ENCODE results near the gene ITGB3.

Gene ITGB3

GRCh38 chr17:47287639-47288038, 34.0 kb downstream of the ITGB3 start:
- H3K4me3 ChIP-seq (ENCODE audit: low read length in 2 of 2): no peak overlapping the region

GRCh38 chr17:47288531-47289116, 35.0 kb downstream of the ITGB3 start:
- no peaks in the 10 kb centered on the region for H3K4me1 ChIP-seq (ENCODE audit: control insufficient read depth in 2 of 2, insufficient read depth in 1 of 2, low read depth in 1 of 2, low read length in 2 of 2)
- H3K27me3 ChIP-seq (ENCODE audit: control insufficient read depth in 3 of 3, insufficient read depth in 3 of 3, low read depth in 1 of 3, low read length in 3 of 3): no peaks in the 10 kb centered on the region
- no peak overlapping the region for H2AK5ac ChIP-seq (ENCODE audit: low read depth, low read length)
- H2BK5ac ChIP-seq (ENCODE audit: low read length): no peak overlapping the region
- no peak overlapping the region for H3K23ac ChIP-seq (ENCODE audit: low read depth, low read length, poor library complexity)
- H2BK120ac ChIP-seq (ENCODE audit: low read depth, low read length): no peak overlapping the region
- H3K4ac ChIP-seq (ENCODE audit: low read length): no peak overlapping the region
- H3K36me3 ChIP-seq (replicated peaks in 1 of 2; ENCODE audit: control insufficient read depth in 2 of 2, insufficient read depth in 2 of 2, low read length in 2 of 2): no peaks in the 10 kb centered on the region
- no peak overlapping the region for H4K8ac ChIP-seq (ENCODE audit: low read depth, low read length)
- no peak overlapping the region for H2BK12ac ChIP-seq (ENCODE audit: low read length)
- no peak overlapping the region for H3K4me3 ChIP-seq (ENCODE audit: low read length in 2 of 2)
- H3K14ac ChIP-seq (ENCODE audit: low read length): no peak overlapping the region
- H3K9ac ChIP-seq (ENCODE audit: low read depth, low read length, poor library complexity): no peak overlapping the region
- no peak overlapping the region for H2BK15ac ChIP-seq (ENCODE audit: low read length)
- H2AFZ ChIP-seq (ENCODE audit: low read length): no peak overlapping the region
- H3K79me1 ChIP-seq (ENCODE audit: low read depth, low read length): no peaks in the 10 kb centered on the region
- no peaks in the 10 kb centered on the region for H3K9me3 ChIP-seq (replicated peaks in 1 of 2; ENCODE audit: control insufficient read depth in 2 of 2, insufficient read depth in 1 of 2, low read depth in 1 of 2, low read length in 2 of 2)
- no peak overlapping the region for H3K4me2 ChIP-seq (ENCODE audit: insufficient read depth, low read length, poor library complexity, severe bottlenecking)
- H4K91ac ChIP-seq (ENCODE audit: low read depth, low read length, poor library complexity): no peak overlapping the region
- no peak overlapping the region for H3K18ac ChIP-seq (ENCODE audit: low read length)
- no CpG with 5 or more reads among the region's 6 CpGs for WGBS, 2 donors (ENCODE audit: extremely low coverage in 2 of 2, insufficient read length in 2 of 2, insufficient replicate concordance in 1 of 2)
- DNase-seq (ENCODE audit: low spot score): no peak
- no peak overlapping the region for H3K27ac ChIP-seq (replicated peaks; ENCODE audit: low read length)

More at GRCh38 chr17:47287639-47288038, 34.0 kb downstream of the ITGB3 start:
- no CpG with 5 or more reads among the region's 2 CpGs for WGBS, 2 donors (ENCODE audit: extremely low coverage in 2 of 2, insufficient read length in 2 of 2, insufficient replicate concordance in 1 of 2)
- no peak overlapping the region for H3K23ac ChIP-seq (ENCODE audit: low read depth, low read length, poor library complexity)
- H3K9me3 ChIP-seq (replicated peaks in 1 of 2; ENCODE audit: control insufficient read depth in 2 of 2, insufficient read depth in 1 of 2, low read depth in 1 of 2, low read length in 2 of 2): no peaks in the 10 kb centered on the region
- no peaks in the 10 kb centered on the region for H3K36me3 ChIP-seq (replicated peaks in 1 of 2; ENCODE audit: control insufficient read depth in 2 of 2, insufficient read depth in 2 of 2, low read length in 2 of 2)
- H3K4me1 ChIP-seq (ENCODE audit: control insufficient read depth in 2 of 2, insufficient read depth in 1 of 2, low read depth in 1 of 2, low read length in 2 of 2): no peaks in the 10 kb centered on the region
- no peak overlapping the region for H2BK12ac ChIP-seq (ENCODE audit: low read length)
- no peaks in the 10 kb centered on the region for H3K27me3 ChIP-seq (ENCODE audit: control insufficient read depth in 3 of 3, insufficient read depth in 3 of 3, low read depth in 1 of 3, low read length in 3 of 3)
- H3K79me1 ChIP-seq (ENCODE audit: low read depth, low read length): no peaks in the 10 kb centered on the region
- H2BK5ac ChIP-seq (ENCODE audit: low read length): no peak overlapping the region
- no peak overlapping the region for H4K8ac ChIP-seq (ENCODE audit: low read depth, low read length)
- H2AK5ac ChIP-seq (ENCODE audit: low read depth, low read length): no peak overlapping the region
- no peak overlapping the region for H3K18ac ChIP-seq (ENCODE audit: low read length)
- H2BK120ac ChIP-seq (ENCODE audit: low read depth, low read length): no peak overlapping the region
- no peak overlapping the region for H3K27ac ChIP-seq (replicated peaks; ENCODE audit: low read length)
- no peak overlapping the region for H3K9ac ChIP-seq (ENCODE audit: low read depth, low read length, poor library complexity)
- no peak overlapping the region for H3K4me2 ChIP-seq (ENCODE audit: insufficient read depth, low read length, poor library complexity, severe bottlenecking)
- H2BK15ac ChIP-seq (ENCODE audit: low read length): no peak overlapping the region
- no peak overlapping the region for H3K4ac ChIP-seq (ENCODE audit: low read length)
- H4K91ac ChIP-seq (ENCODE audit: low read depth, low read length, poor library complexity): no peak overlapping the region
- no peak for DNase-seq (ENCODE audit: low spot score)
- H3K14ac ChIP-seq (ENCODE audit: low read length): no peak overlapping the region
- H2AFZ ChIP-seq (ENCODE audit: low read length): no peak overlapping the region

GRCh38 chr17:47289302-47289701, 35.7 kb downstream of the ITGB3 start:
- Histone ChIP-seq H4K91ac (ENCODE audit: low read depth, low read length, poor library complexity) (no peak overlapping the region), H2AFZ (ENCODE audit: low read length) (no peak overlapping the region), H3K4me2 (ENCODE audit: insufficient read depth, low read length, poor library complexity, severe bottlenecking) (no peak overlapping the region), H3K14ac (ENCODE audit: low read length) (no peak overlapping the region), H2AK5ac (ENCODE audit: low read depth, low read length) (no peak overlapping the region), H2BK12ac (ENCODE audit: low read length) (no peak overlapping the region), H3K4me3 (ENCODE audit: low read length in 2 of 2) (no peak overlapping the region), H3K9me3 (replicated peaks in 1 of 2; ENCODE audit: control insufficient read depth in 2 of 2, insufficient read depth in 1 of 2, low read depth in 1 of 2, low read length in 2 of 2) (no peaks in the 10 kb centered on the region), H3K23ac (ENCODE audit: low read depth, low read length, poor library complexity) (no peak overlapping the region), H3K36me3 (replicated peaks in 1 of 2; ENCODE audit: control insufficient read depth in 2 of 2, insufficient read depth in 2 of 2, low read length in 2 of 2) (no peaks in the 10 kb centered on the region), H3K27me3 (ENCODE audit: control insufficient read depth in 3 of 3, insufficient read depth in 3 of 3, low read depth in 1 of 3, low read length in 3 of 3) (no peaks in the 10 kb centered on the region), H3K79me1 (ENCODE audit: low read depth, low read length) (no peaks in the 10 kb centered on the region), H2BK5ac (ENCODE audit: low read length) (no peak overlapping the region), H4K8ac (ENCODE audit: low read depth, low read length) (no peak overlapping the region), H3K27ac (replicated peaks; ENCODE audit: low read length) (no peak overlapping the region), H2BK120ac (ENCODE audit: low read depth, low read length) (no peak overlapping the region), H2BK15ac (ENCODE audit: low read length) (no peak overlapping the region), H3K4me1 (ENCODE audit: control insufficient read depth in 2 of 2, insufficient read depth in 1 of 2, low read depth in 1 of 2, low read length in 2 of 2) (peaks cover under 1% of the 10 kb centered on the region in 2 donors), H3K18ac (ENCODE audit: low read length) (no peak overlapping the region), H3K4ac (ENCODE audit: low read length) (no peak overlapping the region), H3K9ac (ENCODE audit: low read depth, low read length, poor library complexity) (no peak overlapping the region)
- WGBS, 2 donors (ENCODE audit: extremely low coverage in 2 of 2, insufficient read length in 2 of 2, insufficient replicate concordance in 1 of 2): no CpG with 5 or more reads among the region's 1 CpG
- DNase-seq (ENCODE audit: low spot score): no peak

GRCh38 chr17:47290870-47291241, 37.2 kb downstream of the ITGB3 start:
- no peak overlapping the region for H2AFZ ChIP-seq (ENCODE audit: low read length)
- no peaks in the 10 kb centered on the region for H3K27me3 ChIP-seq (ENCODE audit: control insufficient read depth in 3 of 3, insufficient read depth in 3 of 3, low read depth in 1 of 3, low read length in 3 of 3)
- no peak overlapping the region for H2AK5ac ChIP-seq (ENCODE audit: low read depth, low read length)
- no peak overlapping the region for H4K91ac ChIP-seq (ENCODE audit: low read depth, low read length, poor library complexity)
- no peaks in the 10 kb centered on the region for H3K9me3 ChIP-seq (replicated peaks in 1 of 2; ENCODE audit: control insufficient read depth in 2 of 2, insufficient read depth in 1 of 2, low read depth in 1 of 2, low read length in 2 of 2)
- no peak overlapping the region for H2BK120ac ChIP-seq (ENCODE audit: low read depth, low read length)
- no peak overlapping the region for H3K18ac ChIP-seq (ENCODE audit: low read length)
- H3K4me3 ChIP-seq (ENCODE audit: low read length in 2 of 2): no peak overlapping the region
- no peak overlapping the region for H3K14ac ChIP-seq (ENCODE audit: low read length)
- no peak overlapping the region for H3K27ac ChIP-seq (replicated peaks; ENCODE audit: low read length)
- H3K23ac ChIP-seq (ENCODE audit: low read depth, low read length, poor library complexity): no peak overlapping the region
- no CpG with 5 or more reads among the region's 5 CpGs for WGBS, 2 donors (ENCODE audit: extremely low coverage in 2 of 2, insufficient read length in 2 of 2, insufficient replicate concordance in 1 of 2)
- H3K79me1 ChIP-seq (ENCODE audit: low read depth, low read length): no peaks in the 10 kb centered on the region
- no peak overlapping the region for H3K4me2 ChIP-seq (ENCODE audit: insufficient read depth, low read length, poor library complexity, severe bottlenecking)
- DNase-seq (ENCODE audit: low spot score): no peak
- no peak overlapping the region for H2BK15ac ChIP-seq (ENCODE audit: low read length)
- H3K36me3 ChIP-seq (replicated peaks in 1 of 2; ENCODE audit: control insufficient read depth in 2 of 2, insufficient read depth in 2 of 2, low read length in 2 of 2): no peaks in the 10 kb centered on the region
- H3K9ac ChIP-seq (ENCODE audit: low read depth, low read length, poor library complexity): no peak overlapping the region
- no peak overlapping the region for H2BK12ac ChIP-seq (ENCODE audit: low read length)
- peaks cover 14% of the 10 kb centered on the region in 2 donors for H3K4me1 ChIP-seq (ENCODE audit: control insufficient read depth in 2 of 2, insufficient read depth in 1 of 2, low read depth in 1 of 2, low read length in 2 of 2)
- no peak overlapping the region for H4K8ac ChIP-seq (ENCODE audit: low read depth, low read length)
- H3K4ac ChIP-seq (ENCODE audit: low read length): no peak overlapping the region
- H2BK5ac ChIP-seq (ENCODE audit: low read length): no peak overlapping the region
